HepG2 (cell line): ENCODE data around the gene CELF4. TPM values are rescaled to one million over a fixed set of nuclear protein-coding genes. Genes with fewer than 3 reads are reported as not detected.

Experiments used
- ATAC-seq: fragments of 200-7000 bp; cut with Tn5 transposase; 3 replicates; pipeline ENCODE4 v1.9.1; 2020; ENCODE audit warnings: mild to moderate bottlenecking, moderate library complexity
- BruUV-seq: library from RNA; stranded (reverse); fragments of 400-500 nt; replicated peaks from 2 replicates; lab custom pipeline; 2021; lab: Mats Ljungman, UMichigan
- CTCF ChIA-PET: fragments of 300-600 bp; formaldehyde crosslinking; extraction: SDS; loops from one replicate; lab custom pipeline; 2021; ENCODE audit warnings: low total read pairs, inconsistent platforms, low intra/inter-chr PET ratio; lab: Yijun Ruan, JAX
- POLR2A ChIA-PET: fragments of 350-600 bp; sonication (Branson Sonifier 250); formaldehyde crosslinking; loops from one replicate; lab custom pipeline; 2020; ENCODE audit warnings: antibody characterized with exemption, inconsistent platforms; lab: Yijun Ruan, JAX
- DNase-seq: peaks from one replicate; pipeline ENCODE4 v3.0.0-alpha.2; 2015; ENCODE audit warnings: low spot score
- FAIRE-seq: peaks from 3 replicates; lab custom pipeline; 2011; peaks lifted over from hg19 to GRCh38; lab: Jason Lieb, UNC
- H2AFZ ChIP-seq: one replicate; pipeline ENCODE4 v1.6.1; 2011; ENCODE audit warnings: low read length, inconsistent platforms
- H3K27ac ChIP-seq: fragments of 300-600 bp; 3 replicates; pipeline ENCODE4 v1.8.0; 2011; ENCODE audit warnings: mixed run types, mild to moderate bottlenecking, mixed read lengths, low read length, inconsistent platforms; ENCODE audit not compliant: insufficient read depth; ENCODE audit errors: extremely low read length
- H3K27me3 ChIP-seq, 2 experiments: fragments of 200-600 bp in 1 of 2; 2 replicates in 1 of 2; 3 replicates in 1 of 2; pipeline versions ENCODE4 v1.6.0 to v1.8.0; 2011; ENCODE audit warnings: low read length in 2 of 2, mild to moderate bottlenecking in 2 of 2, moderate library complexity in 2 of 2, inconsistent platforms in 1 of 2; ENCODE audit not compliant: insufficient read depth in 2 of 2, control insufficient read depth in 1 of 2
- H3K36me3 ChIP-seq, 2 experiments: fragments of 200-600 bp in 1 of 2; replicated peaks in 1 of 2; 2 replicates in 1 of 2; 3 replicates in 1 of 2; pipeline versions ENCODE4 v1.5.1 to v1.8.0; 2011; ENCODE audit warnings: low read length in 2 of 2, inconsistent platforms in 1 of 2; ENCODE audit not compliant: insufficient read depth in 2 of 2, control insufficient read depth in 1 of 2
- H3K4me1 ChIP-seq: 2 replicates; pipeline ENCODE4 v1.5.1; 2012; ENCODE audit warnings: low read length, inconsistent platforms; ENCODE audit not compliant: insufficient read depth
- H3K4me2 ChIP-seq: 2 replicates; pipeline ENCODE4 v1.6.0; 2011; ENCODE audit warnings: low read depth, low read length, inconsistent platforms
- H3K4me3 ChIP-seq, 3 experiments: fragments of 200-600 bp in 1 of 3; sonication (generic), shearing (Covaris generic) in 1 of 3; replicated peaks in 1 of 3; 2 replicates each; pipeline ENCODE4 v1.5.1; 2011 to 2016; ENCODE audit warnings: low read length in 3 of 3, inconsistent platforms in 2 of 3, low read depth in 2 of 3, mild to moderate bottlenecking in 2 of 3, control low read depth in 1 of 3, mixed read lengths in 1 of 3; ENCODE audit not compliant: insufficient read depth in 1 of 3
- H3K79me2 ChIP-seq: one replicate; pipeline ENCODE4 v1.6.1; 2011; ENCODE audit warnings: low read length, inconsistent platforms; ENCODE audit not compliant: insufficient read depth
- H3K9ac ChIP-seq: 2 replicates; pipeline ENCODE4 v1.6.0; 2011; ENCODE audit warnings: mild to moderate bottlenecking, low read depth, low read length, inconsistent platforms; ENCODE audit not compliant: insufficient read depth
- H3K9me3 ChIP-seq: 2 replicates; pipeline ENCODE4 v1.5.1; 2012; ENCODE audit warnings: mild to moderate bottlenecking, low read length
- H4K20me1 ChIP-seq: 2 replicates; pipeline ENCODE4 v1.6.0; 2011; ENCODE audit warnings: inconsistent platforms, mild to moderate bottlenecking, low read length, moderate library complexity; ENCODE audit not compliant: insufficient read depth
- ATF4 ChIP-seq, 2 experiments: fragments of 450-650 bp in 1 of 2; sonication (generic) in 1 of 2; formaldehyde crosslinking; IDR thresholded peaks; 2 replicates each; pipeline versions ENCODE4 v1.5.0 to v1.8.0; 2020 to 2022; ENCODE audit warnings: mild to moderate bottlenecking in 1 of 2, missing genetic modification reagents in 1 of 2
- CENPT ChIP-seq: sonication (generic); formaldehyde crosslinking; IDR thresholded peaks from 2 replicates; pipeline ENCODE4 v1.8.0; 2022; ENCODE audit warnings: low read depth, mild to moderate bottlenecking, moderate library complexity, missing genetic modification reagents
- DPF2 ChIP-seq: sonication (generic); formaldehyde crosslinking; IDR thresholded peaks from 2 replicates; pipeline ENCODE4 v1.4.0; 2020; ENCODE audit warnings: mild to moderate bottlenecking, low read depth, missing genetic modification reagents, borderline replicate concordance
- POGZ ChIP-seq: sonication (generic); formaldehyde crosslinking; IDR thresholded peaks from 2 replicates; pipeline ENCODE4 v1.4.0; 2020; ENCODE audit warnings: mild to moderate bottlenecking, missing genetic modification reagents
- SOX6 ChIP-seq, 2 experiments: fragments of 450-650 bp in 1 of 2; sonication (generic) in 1 of 2; formaldehyde crosslinking in 1 of 2; IDR thresholded peaks; 2 replicates each; pipeline versions ENCODE4 v1.4.0 to v1.6.1; 2017 to 2020; ENCODE audit warnings: antibody characterized with exemption in 1 of 2, mild to moderate bottlenecking in 1 of 2, missing genetic modification reagents in 1 of 2
- ZGPAT ChIP-seq: IDR thresholded peaks from 2 replicates; pipeline ENCODE4 v1.6.1; 2016; ENCODE audit warnings: mild to moderate bottlenecking
- ZNF781 ChIP-seq: sonication (generic); formaldehyde crosslinking; IDR thresholded peaks from 2 replicates; pipeline ENCODE4 v1.5.1; 2020; ENCODE audit warnings: borderline replicate concordance, mild to moderate bottlenecking, missing genetic modification reagents; ENCODE audit errors: not compliant biosample characterization
- WGBS: methylation state at CpG from one replicate; pipeline ENCODE4 v1.1.6; 2017; ENCODE audit warnings: low lambda C conversion rate; 5-methylcytosine and 5-hydroxymethylcytosine counted together
- in situ Hi-C: cut with HindIII; loops from 2 replicates; pipeline ENCODE4 v1.10.0; 2017; ENCODE audit warnings: low pct_unique_long_range_greater_than_20kb; ENCODE audit not compliant: extremely low pct_ligation_motif_present
- intact Hi-C: fragments of 100-400 bp; cut with micrococcal nuclease; formaldehyde crosslinking; loops from one replicate; pipeline ENCODE4 v1.10.0; 2022; ENCODE audit not compliant: unreplicated experiment
- polyA plus RNA-seq, 8 experiments: library from polyadenylated mRNA; depleted of rRNA in 3 of 8; stranded (reverse) in 7 of 8; unstranded in 1 of 8; fragments of >200 nt; fragmentation: Illumina TruSeq in 4 of 8; extraction: Trizol in 4 of 8; gene quantifications; 2 replicates each; pipeline versions ENCODE4 v1.2.1 to v1.2.3, GENCODE V29; 2011 to 2016; ENCODE audit warnings: low read depth in 4 of 8, missing spikeins in 1 of 8, mixed read lengths in 1 of 8; ENCODE audit not compliant: insufficient read depth in 1 of 8
- total RNA-seq, 5 experiments: library from RNA; depleted of rRNA; stranded (reverse); fragments of >200 nt; fragmentation: Illumina TruSeq; extraction: Trizol; gene quantifications; 2 replicates each; pipeline ENCODE4 v1.2.3, GENCODE V29; 2016; ENCODE audit warnings: low read depth in 1 of 5

The CELF4 gene
- total and polyA plus RNA-seq, 2 of the 13 experiments (the other 11 are each of a cell fraction or from before 2014, with no cell fraction given): not detected

GRCh38 chr18:37318360-37319355 lies 246.9 kb downstream of the CELF4 start (continued):
- TF ChIP-seq SOX6 (IDR thresholded peaks at IDR 0.05) (no peak), SOX6 (CRISPR knock-in tag; IDR thresholded peaks at IDR 0.05) (no peak), POGZ (CRISPR knock-in tag) (no peak)

GRCh38 chr18:37317486-37317885 lies 248.1 kb downstream of the CELF4 start:
- Histone ChIP-seq H3K27me3 (peaks cover 0 to 15% of the 10 kb centered on the region in 2 experiments; a peak in 2 of 5 replicates), H3K4me1 (no peaks in the 10 kb centered on the region), H3K4me3 (no peak overlapping the region), H3K4me2 (no peak overlapping the region), H3K9ac (no peak overlapping the region), H2AFZ (no peak overlapping the region), H3K27ac (no peak overlapping the region), H3K79me2 (no peaks in the 10 kb centered on the region), H3K9me3 (no peaks in the 10 kb centered on the region), H3K36me3 (no peaks in the 10 kb centered on the region), H4K20me1 (no peaks in the 10 kb centered on the region)
- no TSS peak for BruUV-seq
- CTCF ChIA-PET: no interaction called here
- TF ChIP-seq ZNF781 (CRISPR knock-in tag): no peak
- no peak for TF ChIP-seq DPF2 (CRISPR knock-in tag)
- no peak for TF ChIP-seq CENPT (CRISPR knock-in tag)
- TF ChIP-seq ZGPAT (CRISPR knock-in tag): no peak
- TF ChIP-seq ATF4 (CRISPR knock-in tag; IDR thresholded peaks at IDR 0.05): no peak
- DNase-seq (no peak), FAIRE-seq (no peak), ATAC-seq (no peak)
- in situ Hi-C loops: no loop called here
- intact Hi-C loops: no loop called here
- POLR2A ChIA-PET: no interaction called here
- 17% methylated on average over 2 of the region's 2 CpGs for WGBS
